GM18868 (cell line): ENCODE data around the gene DDX39A.

Source experiments
- ATAC-seq: cut with Tn5 transposase; IDR thresholded peaks from one replicate; pipeline ENCODE4 v1.9.1; 2021; ENCODE audit warnings: mild to moderate bottlenecking, moderate library complexity; ENCODE audit not compliant: unreplicated experiment

DDX39A gene

GRCh38 chr19:14434543-14435319, 15.6 kb upstream of the DDX39A start:
- ATAC-seq, result no peak

GRCh38 chr19:14433554-14434501, 14.7 kb upstream of the DDX39A start:
- peak; percentile 34 for ATAC-seq

- ATAC-seq, result peak; percentile 53
Observed at GRCh38 chr19:14432791-14433553, 13.8 kb upstream of the DDX39A start, which contains the start of gene PKN1. Gene PKN1, plus strand, starts transcription at chr19:14433306. Its CDS starts 216 bp downstream, at chr19:14433522.

- no peak for ATAC-seq
Observed at GRCh38 chr19:14430712-14431111, 11.6 kb upstream of the DDX39A start.

GRCh38 chr19:14428882-14429416, 9.8 kb upstream of the DDX39A start:
- ATAC-seq, result no peak

GRCh38 chr19:14427461-14427860, 8.3 kb upstream of the DDX39A start:
- ATAC-seq, result no peak

GRCh38 chr19:14425696-14426138, 6.6 kb upstream of the DDX39A start:
- ATAC-seq, result no peak

- peak; percentile 33 for ATAC-seq
Observed at GRCh38 chr19:14418856-14419105, 360 bp downstream of the DDX39A start.

- no peak for ATAC-seq
Observed at GRCh38 chr19:14416817-14417231, 2.3 kb downstream of the DDX39A start.

GRCh38 chr19:14414926-14415690, 4.0 kb downstream of the DDX39A start:
- no peak for ATAC-seq

- no peak for ATAC-seq
Observed at GRCh38 chr19:14413693-14414181, 5.4 kb downstream of the DDX39A start.

GRCh38 chr19:14412996-14413692, 6.0 kb downstream of the DDX39A start:
- no peak for ATAC-seq

- ATAC-seq, result no peak
Observed at GRCh38 chr19:14412324-14412995, 6.7 kb downstream of the DDX39A start.

- no peak for ATAC-seq
Observed at GRCh38 chr19:14411938-14412245, 7.2 kb downstream of the DDX39A start.

- no peak for ATAC-seq
Observed at GRCh38 chr19:14411161-14411937, 7.8 kb downstream of the DDX39A start.

GRCh38 chr19:14410091-14411051, 8.8 kb downstream of the DDX39A start:
- no peak for ATAC-seq
